KMS-11 (cell line): ENCODE results near the gene SEPHS1.

Experiments used
- H2AFZ ChIP-seq: fragments of 200-600 bp; sonication (generic); 2 replicates; pipeline ENCODE4 v1.6.1; 2016; ENCODE audit warnings: antibody characterized with exemption, mixed run types, low read depth
- H3K27ac ChIP-seq: fragments of 200-600 bp; sonication (generic); 2 replicates; pipeline ENCODE4 v1.6.1; 2016; ENCODE audit warnings: mild to moderate bottlenecking, mixed run types
- H3K27me3 ChIP-seq: fragments of 200-600 bp; sonication (generic); 2 replicates; pipeline ENCODE4 v1.6.1; 2017; ENCODE audit warnings: mild to moderate bottlenecking, low read depth, mixed run types, moderate library complexity; ENCODE audit not compliant: insufficient read depth
- H3K36me3 ChIP-seq: fragments of 200-600 bp; sonication (generic); 2 replicates; pipeline ENCODE4 v1.6.1; 2017; ENCODE audit warnings: mild to moderate bottlenecking, mixed run types; ENCODE audit not compliant: insufficient read depth
- H3K4me1 ChIP-seq: fragments of 200-600 bp; sonication (generic); 2 replicates; pipeline ENCODE4 v1.6.1; 2016; ENCODE audit warnings: mild to moderate bottlenecking, low read depth, mixed run types; ENCODE audit not compliant: poor library complexity, severe bottlenecking
- H3K4me2 ChIP-seq: fragments of 200-600 bp; sonication (generic); 2 replicates; pipeline ENCODE4 v1.7.0; 2016; ENCODE audit warnings: mild to moderate bottlenecking, mixed run types
- H3K4me3 ChIP-seq: fragments of 200-600 bp; sonication (generic); IDR thresholded peaks from 2 replicates; pipeline ENCODE4 v1.6.1; 2017; ENCODE audit warnings: low read depth, low read length, mixed read lengths; ENCODE audit not compliant: insufficient read depth
- H3K79me2 ChIP-seq: fragments of 200-600 bp; sonication (generic); 2 replicates; pipeline ENCODE4 v1.6.1; 2016; ENCODE audit warnings: low read depth, mixed run types; ENCODE audit not compliant: insufficient read depth
- H3K9ac ChIP-seq: fragments of 200-600 bp; sonication (generic); 2 replicates; pipeline ENCODE4 v1.6.1; 2016; ENCODE audit warnings: mild to moderate bottlenecking, mixed run types
- H4K20me1 ChIP-seq: fragments of 200-600 bp; sonication (generic); 2 replicates; pipeline ENCODE4 v1.6.1; 2016; ENCODE audit warnings: mild to moderate bottlenecking, mixed run types; ENCODE audit not compliant: insufficient read depth
- TF ChIP-seq, protein P1 (sequence below): fragments of 200-600 bp; sonication (generic); conservative IDR thresholded peaks from 2 replicates; pipeline ENCODE4 v1.6.1; 2017; ENCODE audit warnings: low read depth, mild to moderate bottlenecking, antibody characterized with exemption, low read length, moderate library complexity, mixed read lengths

The SEPHS1 gene

GRCh38 chr10:13311177-13311575 is 36.9 kb downstream of the SEPHS1 start:
- Histone ChIP-seq H4K20me1 (no peaks in the 10 kb centered on the region), H2AFZ (no peak overlapping the region), H3K4me3 (no peak overlapping the region), H3K27me3 (no peaks in the 10 kb centered on the region), H3K79me2 (no peaks in the 10 kb centered on the region), H3K4me2 (no peak overlapping the region), H3K4me1 (no peaks in the 10 kb centered on the region), H3K27ac (no peak overlapping the region), H3K36me3 (no peaks in the 10 kb centered on the region), H3K9ac (no peak overlapping the region)
- TF ChIP-seq, protein P1, sequence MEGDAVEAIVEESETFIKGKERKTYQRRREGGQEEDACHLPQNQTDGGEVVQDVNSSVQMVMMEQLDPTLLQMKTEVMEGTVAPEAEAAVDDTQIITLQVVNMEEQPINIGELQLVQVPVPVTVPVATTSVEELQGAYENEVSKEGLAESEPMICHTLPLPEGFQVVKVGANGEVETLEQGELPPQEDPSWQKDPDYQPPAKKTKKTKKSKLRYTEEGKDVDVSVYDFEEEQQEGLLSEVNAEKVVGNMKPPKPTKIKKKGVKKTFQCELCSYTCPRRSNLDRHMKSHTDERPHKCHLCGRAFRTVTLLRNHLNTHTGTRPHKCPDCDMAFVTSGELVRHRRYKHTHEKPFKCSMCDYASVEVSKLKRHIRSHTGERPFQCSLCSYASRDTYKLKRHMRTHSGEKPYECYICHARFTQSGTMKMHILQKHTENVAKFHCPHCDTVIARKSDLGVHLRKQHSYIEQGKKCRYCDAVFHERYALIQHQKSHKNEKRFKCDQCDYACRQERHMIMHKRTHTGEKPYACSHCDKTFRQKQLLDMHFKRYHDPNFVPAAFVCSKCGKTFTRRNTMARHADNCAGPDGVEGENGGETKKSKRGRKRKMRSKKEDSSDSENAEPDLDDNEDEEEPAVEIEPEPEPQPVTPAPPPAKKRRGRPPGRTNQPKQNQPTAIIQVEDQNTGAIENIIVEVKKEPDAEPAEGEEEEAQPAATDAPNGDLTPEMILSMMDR, result no peak

DNA sequence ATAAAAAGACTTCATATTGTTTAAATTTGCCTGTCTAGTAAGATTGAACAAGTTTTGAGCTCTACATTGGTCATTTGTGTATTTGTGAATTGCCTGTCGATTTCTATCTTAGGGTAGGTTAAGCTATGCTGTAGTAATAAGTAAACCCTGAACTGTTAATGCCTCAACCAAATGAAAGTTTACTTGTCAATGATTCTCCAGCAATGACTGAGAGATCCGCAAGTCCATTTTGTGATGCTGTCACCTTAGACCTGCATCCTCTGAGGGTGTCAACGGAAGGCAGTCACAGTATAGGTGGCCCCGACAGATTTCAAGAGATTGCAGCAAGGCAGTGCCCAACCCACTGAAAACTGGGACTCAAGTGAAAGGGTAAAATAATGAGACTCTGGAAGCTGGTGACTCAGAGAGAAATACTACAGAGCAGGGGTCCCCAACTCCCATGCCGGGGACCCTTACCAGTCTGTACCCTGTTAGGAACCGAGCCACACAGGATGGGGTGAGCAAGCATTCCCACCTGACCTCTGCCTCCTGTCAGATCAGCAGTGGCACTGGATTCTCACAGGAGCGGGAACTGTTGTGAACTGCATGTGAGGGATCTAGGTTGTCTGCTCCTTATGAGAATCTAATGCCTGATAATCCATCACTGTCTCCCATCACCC is 37.4 kb downstream of the SEPHS1 start:
- no peak overlapping the region for H3K4me3 ChIP-seq
- no peaks in the 10 kb centered on the region for H3K4me1 ChIP-seq
- H2AFZ ChIP-seq, result no peak overlapping the region
- H3K9ac ChIP-seq, result no peak overlapping the region
- no peaks in the 10 kb centered on the region for H3K79me2 ChIP-seq
- no peak overlapping the region for H3K4me2 ChIP-seq
- no peaks in the 10 kb centered on the region for H3K36me3 ChIP-seq
- no peaks in the 10 kb centered on the region for H3K27me3 ChIP-seq
- H3K27ac ChIP-seq, result no peak overlapping the region
- no peaks in the 10 kb centered on the region for H4K20me1 ChIP-seq
- TF ChIP-seq, protein P1, result no peak

- Histone ChIP-seq H3K9ac (no peak overlapping the region), H3K79me2 (no peaks in the 10 kb centered on the region), H4K20me1 (no peaks in the 10 kb centered on the region), H3K27me3 (no peaks in the 10 kb centered on the region), H3K4me3 (no peak overlapping the region), H3K4me2 (no peak overlapping the region), H2AFZ (no peak overlapping the region), H3K36me3 (no peaks in the 10 kb centered on the region), H3K4me1 (no peaks in the 10 kb centered on the region), H3K27ac (no peak overlapping the region)
- TF ChIP-seq, protein P1, result no peak
Observed at GRCh38 chr10:13309792-13310191, 38.3 kb downstream of the SEPHS1 start.

DNA sequence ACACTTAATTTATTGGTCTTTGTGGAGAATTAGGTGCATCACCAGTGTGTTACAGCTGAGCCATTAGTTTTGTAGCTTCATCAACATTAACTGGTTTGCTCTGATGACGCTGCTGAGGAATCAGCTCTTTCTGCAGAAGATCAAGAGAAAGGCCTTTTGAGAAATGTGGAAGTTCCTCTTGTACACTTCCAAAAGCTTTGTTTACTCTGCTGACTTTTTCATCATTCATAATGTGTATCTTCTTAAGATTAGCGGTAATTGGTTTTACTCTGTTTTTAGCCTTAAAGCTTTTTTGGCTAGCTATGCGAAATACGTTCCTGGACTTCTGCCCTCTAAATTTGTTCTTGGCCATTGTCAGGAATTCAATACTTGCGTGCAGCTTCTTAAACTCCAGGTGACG is 40.0 kb downstream of the SEPHS1 start:
- Histone ChIP-seq H3K4me3 (no peak overlapping the region), H3K27me3 (no peaks in the 10 kb centered on the region), H3K9ac (no peak overlapping the region), H3K79me2 (no peaks in the 10 kb centered on the region), H3K36me3 (no peaks in the 10 kb centered on the region), H4K20me1 (no peaks in the 10 kb centered on the region), H3K4me2 (no peak overlapping the region), H3K27ac (no peak overlapping the region), H3K4me1 (no peaks in the 10 kb centered on the region), H2AFZ (no peak overlapping the region)
- TF ChIP-seq, protein P1, result no peak
